Loucy (cell line): Measurements from ENCODE around the gene HIGD2A.

Experiments
- EZH2phosphoT487 ChIP-seq: fragments of 200-600 bp; IDR thresholded peaks from 2 replicates; pipeline ENCODE4 v1.6.1; 2018; ENCODE audit warnings: antibody characterized with exemption, mild to moderate bottlenecking, moderate library complexity, borderline replicate concordance
- TF ChIP-seq, protein P1 (sequence below): fragments of 200-600 bp; sonication (generic); conservative IDR thresholded peaks from 2 replicates; pipeline ENCODE4 v1.5.1; 2014; ENCODE audit warnings: mild to moderate bottlenecking, antibody characterized with exemption, low read length

DNA sequence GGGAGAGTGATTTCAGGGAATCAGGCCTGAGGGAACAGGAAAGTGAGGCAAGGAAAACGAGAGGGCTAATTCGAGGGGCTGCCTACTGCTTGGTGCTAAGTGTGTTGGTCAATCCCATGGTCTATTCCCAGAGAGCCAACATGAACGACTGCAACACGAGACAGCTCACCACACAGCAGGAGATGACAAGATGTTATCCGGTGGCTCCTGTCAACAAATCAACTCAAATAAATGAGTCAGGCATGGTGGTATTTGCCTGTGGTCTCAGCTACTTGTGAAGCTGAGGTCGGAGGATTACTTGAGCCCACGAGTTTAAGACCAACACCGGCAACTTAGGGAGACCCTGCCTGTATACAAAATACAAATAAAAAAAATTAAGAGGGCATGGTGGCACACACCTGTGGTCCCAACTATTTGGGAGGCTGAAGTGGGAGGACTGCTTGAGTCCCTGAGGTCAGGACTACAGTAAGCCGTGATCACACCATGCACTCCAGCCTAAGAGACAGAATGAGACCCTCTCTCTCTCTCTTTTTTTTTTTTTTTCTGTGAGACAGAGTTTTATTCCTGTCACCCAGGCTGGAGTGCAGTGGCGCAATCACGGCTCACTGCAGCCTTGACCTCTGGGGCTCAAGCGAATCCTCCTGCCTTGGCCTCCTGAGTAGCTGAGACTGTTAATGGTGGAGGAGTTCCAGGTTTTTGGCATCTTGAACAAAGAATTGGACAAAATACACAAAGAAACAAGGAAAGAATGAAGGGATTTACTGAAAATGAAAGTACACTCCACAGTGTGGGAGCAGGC lies 50.6 kb downstream of the HIGD2A start:
- TF ChIP-seq, protein P1, sequence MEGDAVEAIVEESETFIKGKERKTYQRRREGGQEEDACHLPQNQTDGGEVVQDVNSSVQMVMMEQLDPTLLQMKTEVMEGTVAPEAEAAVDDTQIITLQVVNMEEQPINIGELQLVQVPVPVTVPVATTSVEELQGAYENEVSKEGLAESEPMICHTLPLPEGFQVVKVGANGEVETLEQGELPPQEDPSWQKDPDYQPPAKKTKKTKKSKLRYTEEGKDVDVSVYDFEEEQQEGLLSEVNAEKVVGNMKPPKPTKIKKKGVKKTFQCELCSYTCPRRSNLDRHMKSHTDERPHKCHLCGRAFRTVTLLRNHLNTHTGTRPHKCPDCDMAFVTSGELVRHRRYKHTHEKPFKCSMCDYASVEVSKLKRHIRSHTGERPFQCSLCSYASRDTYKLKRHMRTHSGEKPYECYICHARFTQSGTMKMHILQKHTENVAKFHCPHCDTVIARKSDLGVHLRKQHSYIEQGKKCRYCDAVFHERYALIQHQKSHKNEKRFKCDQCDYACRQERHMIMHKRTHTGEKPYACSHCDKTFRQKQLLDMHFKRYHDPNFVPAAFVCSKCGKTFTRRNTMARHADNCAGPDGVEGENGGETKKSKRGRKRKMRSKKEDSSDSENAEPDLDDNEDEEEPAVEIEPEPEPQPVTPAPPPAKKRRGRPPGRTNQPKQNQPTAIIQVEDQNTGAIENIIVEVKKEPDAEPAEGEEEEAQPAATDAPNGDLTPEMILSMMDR = no peak
- no peak for TF ChIP-seq EZH2phosphoT487
